HEK293 (cell line): Measurements from ENCODE around the gene STEEP1.
A peak's percentile ranks its signal among the peaks of the same experiment; 100 is the strongest.

Experiments used
- GFI1B ChIP-seq: fragments of 450-650 bp; formaldehyde crosslinking; IDR thresholded peaks from 2 replicates; pipeline ENCODE4 v1.5.1; 2016; ENCODE audit warnings: missing biosample characterization, missing genetic modification characterization
- GLIS1 ChIP-seq: fragments of 450-650 bp; formaldehyde crosslinking; IDR thresholded peaks from 2 replicates; pipeline ENCODE4 v1.5.1; 2016; ENCODE audit warnings: missing biosample characterization, missing genetic modification characterization
- KLF7 ChIP-seq: fragments of 450-650 bp; formaldehyde crosslinking; IDR thresholded peaks from 2 replicates; pipeline ENCODE4 v1.5.1; 2016; ENCODE audit warnings: missing biosample characterization, missing genetic modification characterization, borderline replicate concordance
- KLF8 ChIP-seq: fragments of 450-650 bp; formaldehyde crosslinking; IDR thresholded peaks from 2 replicates; pipeline ENCODE4 v1.5.1; 2016; ENCODE audit warnings: missing biosample characterization, missing genetic modification characterization
- MYNN ChIP-seq: fragments of 450-650 bp; formaldehyde crosslinking; IDR thresholded peaks from 2 replicates; pipeline ENCODE4 v1.5.1; 2016; ENCODE audit warnings: missing biosample characterization, missing genetic modification characterization, borderline replicate concordance
- MZF1 ChIP-seq: fragments of 450-650 bp; formaldehyde crosslinking; IDR thresholded peaks from 2 replicates; pipeline ENCODE4 v1.5.1; 2017; ENCODE audit warnings: missing biosample characterization, missing genetic modification characterization, borderline replicate concordance
- SCRT2 ChIP-seq: fragments of 450-650 bp; formaldehyde crosslinking; IDR thresholded peaks from 2 replicates; pipeline ENCODE4 v1.5.1; 2016; ENCODE audit warnings: missing biosample characterization, missing genetic modification characterization
- SP2 ChIP-seq: fragments of 450-650 bp; formaldehyde crosslinking; IDR thresholded peaks from 2 replicates; pipeline ENCODE4 v1.5.1; 2016; ENCODE audit warnings: missing biosample characterization, missing genetic modification characterization
- SP3 ChIP-seq: fragments of 450-650 bp; formaldehyde crosslinking; IDR thresholded peaks from 2 replicates; pipeline ENCODE4 v1.5.1; 2016; ENCODE audit warnings: missing biosample characterization, missing genetic modification characterization
- WT1 ChIP-seq: fragments of 450-650 bp; formaldehyde crosslinking; IDR thresholded peaks from 2 replicates; pipeline ENCODE4 v1.5.1; 2016; ENCODE audit warnings: missing biosample characterization, missing genetic modification characterization
- ZIC2 ChIP-seq: fragments of 450-650 bp; formaldehyde crosslinking; IDR thresholded peaks from 2 replicates; pipeline ENCODE4 v1.5.1; 2016; ENCODE audit warnings: missing biosample characterization, missing genetic modification characterization
- ZNF114 ChIP-seq: fragments of 450-650 bp; formaldehyde crosslinking; IDR thresholded peaks from 2 replicates; pipeline ENCODE4 v1.5.0; 2017; ENCODE audit warnings: missing biosample characterization, missing genetic modification characterization
- ZNF121 ChIP-seq: fragments of 450-650 bp; formaldehyde crosslinking; IDR thresholded peaks from 2 replicates; pipeline ENCODE4 v1.5.1; 2016; ENCODE audit warnings: missing biosample characterization, missing genetic modification characterization
- ZNF155 ChIP-seq: fragments of 450-650 bp; formaldehyde crosslinking; IDR thresholded peaks from 2 replicates; pipeline ENCODE4 v1.5.1; 2016; ENCODE audit warnings: missing biosample characterization, missing genetic modification characterization
- ZNF184 ChIP-seq: fragments of 450-650 bp; IDR thresholded peaks from 2 replicates; pipeline ENCODE4 v1.5.1; 2018; ENCODE audit warnings: missing biosample characterization, mild to moderate bottlenecking, missing genetic modification characterization
- ZNF211 ChIP-seq: fragments of 450-650 bp; formaldehyde crosslinking; IDR thresholded peaks from 2 replicates; pipeline ENCODE4 v1.5.1; 2016; ENCODE audit warnings: low read depth, missing biosample characterization, missing genetic modification characterization
- ZNF223 ChIP-seq: fragments of 450-650 bp; formaldehyde crosslinking; IDR thresholded peaks from 2 replicates; pipeline ENCODE4 v1.5.1; 2016; ENCODE audit warnings: missing biosample characterization, missing genetic modification characterization
- ZNF23 ChIP-seq: fragments of 450-650 bp; formaldehyde crosslinking; IDR thresholded peaks from 2 replicates; pipeline ENCODE4 v1.5.1; 2016; ENCODE audit warnings: missing biosample characterization, missing genetic modification characterization, borderline replicate concordance
- ZNF266 ChIP-seq: fragments of 450-650 bp; formaldehyde crosslinking; IDR thresholded peaks from 2 replicates; pipeline ENCODE4 v1.5.1; 2016; ENCODE audit warnings: missing biosample characterization, missing genetic modification characterization, low read depth
- ZNF274 ChIP-seq, 2 experiments: fragments of 200-500 bp in 1 of 2; fragments of 450-650 bp in 1 of 2; sonication (Bioruptor generic) in 1 of 2; formaldehyde crosslinking in 1 of 2; IDR thresholded peaks; 2 replicates each; pipeline versions ENCODE4 v1.5.1 to v1.6.1; 2014 to 2016; ENCODE audit warnings: borderline replicate concordance in 1 of 2, inconsistent platforms in 1 of 2, low read length in 1 of 2, missing biosample characterization in 1 of 2, missing genetic modification characterization in 1 of 2
- ZNF548 ChIP-seq: fragments of 450-650 bp; formaldehyde crosslinking; IDR thresholded peaks from 2 replicates; pipeline ENCODE4 v1.5.1; 2016; ENCODE audit warnings: missing biosample characterization, missing genetic modification characterization
- ZNF560 ChIP-seq: fragments of 450-650 bp; formaldehyde crosslinking; IDR thresholded peaks from 2 replicates; pipeline ENCODE4 v1.5.1; 2017; ENCODE audit warnings: missing biosample characterization, missing genetic modification characterization, borderline replicate concordance
- ZNF585B ChIP-seq: fragments of 450-650 bp; formaldehyde crosslinking; IDR thresholded peaks from 2 replicates; pipeline ENCODE4 v1.5.1; 2016; ENCODE audit warnings: missing biosample characterization, missing genetic modification characterization
- ZNF600 ChIP-seq: fragments of 450-650 bp; formaldehyde crosslinking; IDR thresholded peaks from 2 replicates; pipeline ENCODE4 v1.5.1; 2016; ENCODE audit warnings: missing biosample characterization, missing genetic modification characterization
- ZNF785 ChIP-seq: fragments of 450-650 bp; formaldehyde crosslinking; IDR thresholded peaks from 2 replicates; pipeline ENCODE4 v1.5.1; 2016; ENCODE audit warnings: missing biosample characterization, missing genetic modification characterization
- ZNF792 ChIP-seq: fragments of 450-650 bp; formaldehyde crosslinking; IDR thresholded peaks from 2 replicates; pipeline ENCODE4 v1.5.1; 2016; ENCODE audit warnings: missing biosample characterization, missing genetic modification characterization
- TF ChIP-seq, protein P1 (sequence below): fragments of 450-650 bp; formaldehyde crosslinking; IDR thresholded peaks from 2 replicates; pipeline ENCODE4 v1.5.0; 2017; ENCODE audit warnings: missing biosample characterization, missing genetic modification characterization, borderline replicate concordance
- TF ChIP-seq, protein P2 (sequence below): fragments of 450-650 bp; IDR thresholded peaks from 2 replicates; pipeline ENCODE4 v1.5.1; 2018; ENCODE audit warnings: missing biosample characterization, mild to moderate bottlenecking, missing genetic modification characterization
- TF ChIP-seq, protein P3 (sequence below): IDR thresholded peaks from 2 replicates; pipeline ENCODE4 v1.6.1; 2011; ENCODE audit warnings: mild to moderate bottlenecking, low read depth, low read length, borderline replicate concordance
- TF ChIP-seq, protein P4 (sequence below): fragments of 450-650 bp; formaldehyde crosslinking; IDR thresholded peaks from 2 replicates; pipeline ENCODE4 v1.5.1; 2016; ENCODE audit warnings: missing biosample characterization, missing genetic modification characterization, low read depth
- TF ChIP-seq, protein P5 (sequence below): fragments of 450-650 bp; formaldehyde crosslinking; IDR thresholded peaks from 2 replicates; pipeline ENCODE4 v1.5.1; 2017; ENCODE audit warnings: missing biosample characterization, missing genetic modification characterization

The STEEP1 gene

DNA sequence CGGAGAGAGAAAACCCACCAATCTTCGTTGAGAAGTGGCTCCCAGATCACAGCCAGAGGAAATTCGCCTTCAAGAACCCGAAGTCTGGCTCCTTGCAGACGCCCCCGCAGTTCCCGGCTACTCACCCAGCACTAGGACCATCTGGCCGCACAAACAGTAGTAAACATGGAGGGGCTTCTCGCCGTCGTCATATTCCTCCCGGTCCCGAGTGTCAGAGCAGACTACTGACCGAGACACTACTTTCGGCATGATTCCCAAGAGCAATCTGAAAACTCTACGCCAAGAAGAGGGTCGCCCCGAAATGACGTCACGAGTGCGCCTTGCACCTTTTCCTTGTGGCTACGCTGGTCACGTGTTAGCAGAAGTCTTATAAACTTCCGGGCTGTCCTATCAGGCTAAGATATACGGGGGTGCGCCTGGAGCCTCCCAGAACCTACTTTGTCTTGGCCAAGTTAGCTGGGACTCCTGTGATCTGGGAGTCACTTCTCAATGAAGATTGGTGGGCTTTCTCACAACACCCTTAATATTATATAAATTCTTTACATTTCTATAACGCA, at the start of gene STEEP1 (continued):
- TF ChIP-seq ZNF274 (IDR thresholded peaks at IDR 0.05; ENCODE audit: low read length) (no peak), ZNF274 (tag by site-specific recombination; IDR thresholded peaks at IDR 0.05; ENCODE audit: borderline replicate concordance) (no peak), ZNF600 (tag by site-specific recombination) (no peak), ZNF184 (no peak), ZNF792 (tag by site-specific recombination) (no peak), GFI1B (tag by site-specific recombination) (no peak), ZNF266 (tag by site-specific recombination) (no peak), ZNF155 (tag by site-specific recombination) (no peak), MYNN (tag by site-specific recombination) (no peak), MZF1 (tag by site-specific recombination) (no peak), ZNF223 (tag by site-specific recombination) (no peak), ZNF121 (tag by site-specific recombination) (no peak), ZIC2 (tag by site-specific recombination) (no peak), ZNF548 (tag by site-specific recombination) (no peak), ZNF585B (tag by site-specific recombination) (no peak), ZNF560 (tag by site-specific recombination) (no peak), ZNF23 (tag by site-specific recombination) (no peak), SCRT2 (tag by site-specific recombination) (no peak), SP3 (tag by site-specific recombination) (peak; percentile 34; the same call in 1 of the 2 replicates), ZNF785 (tag by site-specific recombination) (no peak), ZNF114 (tag by site-specific recombination) (no peak), GLIS1 (tag by site-specific recombination) (no peak), SP2 (tag by site-specific recombination) (peak; percentile 47), KLF7 (tag by site-specific recombination) (no peak), WT1 (tag by site-specific recombination) (no peak), ZNF211 (no peak), KLF8 (tag by site-specific recombination) (peak; percentile 36; the same call in 1 of the 2 replicates)
- TF ChIP-seq, protein P1, sequence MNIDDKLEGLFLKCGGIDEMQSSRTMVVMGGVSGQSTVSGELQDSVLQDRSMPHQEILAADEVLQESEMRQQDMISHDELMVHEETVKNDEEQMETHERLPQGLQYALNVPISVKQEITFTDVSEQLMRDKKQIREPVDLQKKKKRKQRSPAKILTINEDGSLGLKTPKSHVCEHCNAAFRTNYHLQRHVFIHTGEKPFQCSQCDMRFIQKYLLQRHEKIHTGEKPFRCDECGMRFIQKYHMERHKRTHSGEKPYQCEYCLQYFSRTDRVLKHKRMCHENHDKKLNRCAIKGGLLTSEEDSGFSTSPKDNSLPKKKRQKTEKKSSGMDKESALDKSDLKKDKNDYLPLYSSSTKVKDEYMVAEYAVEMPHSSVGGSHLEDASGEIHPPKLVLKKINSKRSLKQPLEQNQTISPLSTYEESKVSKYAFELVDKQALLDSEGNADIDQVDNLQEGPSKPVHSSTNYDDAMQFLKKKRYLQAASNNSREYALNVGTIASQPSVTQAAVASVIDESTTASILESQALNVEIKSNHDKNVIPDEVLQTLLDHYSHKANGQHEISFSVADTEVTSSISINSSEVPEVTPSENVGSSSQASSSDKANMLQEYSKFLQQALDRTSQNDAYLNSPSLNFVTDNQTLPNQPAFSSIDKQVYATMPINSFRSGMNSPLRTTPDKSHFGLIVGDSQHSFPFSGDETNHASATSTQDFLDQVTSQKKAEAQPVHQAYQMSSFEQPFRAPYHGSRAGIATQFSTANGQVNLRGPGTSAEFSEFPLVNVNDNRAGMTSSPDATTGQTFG (tag by site-specific recombination): no peak
- TF ChIP-seq, protein P2, sequence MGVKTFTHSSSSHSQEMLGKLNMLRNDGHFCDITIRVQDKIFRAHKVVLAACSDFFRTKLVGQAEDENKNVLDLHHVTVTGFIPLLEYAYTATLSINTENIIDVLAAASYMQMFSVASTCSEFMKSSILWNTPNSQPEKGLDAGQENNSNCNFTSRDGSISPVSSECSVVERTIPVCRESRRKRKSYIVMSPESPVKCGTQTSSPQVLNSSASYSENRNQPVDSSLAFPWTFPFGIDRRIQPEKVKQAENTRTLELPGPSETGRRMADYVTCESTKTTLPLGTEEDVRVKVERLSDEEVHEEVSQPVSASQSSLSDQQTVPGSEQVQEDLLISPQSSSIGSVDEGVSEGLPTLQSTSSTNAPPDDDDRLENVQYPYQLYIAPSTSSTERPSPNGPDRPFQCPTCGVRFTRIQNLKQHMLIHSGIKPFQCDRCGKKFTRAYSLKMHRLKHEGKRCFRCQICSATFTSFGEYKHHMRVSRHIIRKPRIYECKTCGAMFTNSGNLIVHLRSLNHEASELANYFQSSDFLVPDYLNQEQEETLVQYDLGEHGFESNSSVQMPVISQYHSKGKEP: no peak
- TF ChIP-seq, protein P3, sequence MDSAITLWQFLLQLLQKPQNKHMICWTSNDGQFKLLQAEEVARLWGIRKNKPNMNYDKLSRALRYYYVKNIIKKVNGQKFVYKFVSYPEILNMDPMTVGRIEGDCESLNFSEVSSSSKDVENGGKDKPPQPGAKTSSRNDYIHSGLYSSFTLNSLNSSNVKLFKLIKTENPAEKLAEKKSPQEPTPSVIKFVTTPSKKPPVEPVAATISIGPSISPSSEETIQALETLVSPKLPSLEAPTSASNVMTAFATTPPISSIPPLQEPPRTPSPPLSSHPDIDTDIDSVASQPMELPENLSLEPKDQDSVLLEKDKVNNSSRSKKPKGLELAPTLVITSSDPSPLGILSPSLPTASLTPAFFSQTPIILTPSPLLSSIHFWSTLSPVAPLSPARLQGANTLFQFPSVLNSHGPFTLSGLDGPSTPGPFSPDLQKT: 0 out of 2 replicates have a peak, but pooled peaks have one; percentile 11
- TF ChIP-seq, protein P4, sequence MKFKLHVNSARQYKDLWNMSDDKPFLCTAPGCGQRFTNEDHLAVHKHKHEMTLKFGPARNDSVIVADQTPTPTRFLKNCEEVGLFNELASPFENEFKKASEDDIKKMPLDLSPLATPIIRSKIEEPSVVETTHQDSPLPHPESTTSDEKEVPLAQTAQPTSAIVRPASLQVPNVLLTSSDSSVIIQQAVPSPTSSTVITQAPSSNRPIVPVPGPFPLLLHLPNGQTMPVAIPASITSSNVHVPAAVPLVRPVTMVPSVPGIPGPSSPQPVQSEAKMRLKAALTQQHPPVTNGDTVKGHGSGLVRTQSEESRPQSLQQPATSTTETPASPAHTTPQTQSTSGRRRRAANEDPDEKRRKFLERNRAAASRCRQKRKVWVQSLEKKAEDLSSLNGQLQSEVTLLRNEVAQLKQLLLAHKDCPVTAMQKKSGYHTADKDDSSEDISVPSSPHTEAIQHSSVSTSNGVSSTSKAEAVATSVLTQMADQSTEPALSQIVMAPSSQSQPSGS (tag by site-specific recombination): peak; percentile 98
- TF ChIP-seq, protein P5, sequence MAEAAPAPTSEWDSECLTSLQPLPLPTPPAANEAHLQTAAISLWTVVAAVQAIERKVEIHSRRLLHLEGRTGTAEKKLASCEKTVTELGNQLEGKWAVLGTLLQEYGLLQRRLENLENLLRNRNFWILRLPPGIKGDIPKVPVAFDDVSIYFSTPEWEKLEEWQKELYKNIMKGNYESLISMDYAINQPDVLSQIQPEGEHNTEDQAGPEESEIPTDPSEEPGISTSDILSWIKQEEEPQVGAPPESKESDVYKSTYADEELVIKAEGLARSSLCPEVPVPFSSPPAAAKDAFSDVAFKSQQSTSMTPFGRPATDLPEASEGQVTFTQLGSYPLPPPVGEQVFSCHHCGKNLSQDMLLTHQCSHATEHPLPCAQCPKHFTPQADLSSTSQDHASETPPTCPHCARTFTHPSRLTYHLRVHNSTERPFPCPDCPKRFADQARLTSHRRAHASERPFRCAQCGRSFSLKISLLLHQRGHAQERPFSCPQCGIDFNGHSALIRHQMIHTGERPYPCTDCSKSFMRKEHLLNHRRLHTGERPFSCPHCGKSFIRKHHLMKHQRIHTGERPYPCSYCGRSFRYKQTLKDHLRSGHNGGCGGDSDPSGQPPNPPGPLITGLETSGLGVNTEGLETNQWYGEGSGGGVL: no peak
